K562 (cell line): Measurements from ENCODE around the gene PHPT1. TPM values are rescaled to one million over a fixed set of nuclear protein-coding genes. Genes with fewer than 3 reads are reported as not detected.

Experiments
- ATAC-seq: fragments of 200-7000 bp; cut with Tn5 transposase; 3 replicates; pipeline ENCODE4 v1.9.1; 2020; ENCODE audit warnings: moderate library complexity
- BruUV-seq: library from RNA; stranded (reverse); fragments of 400-500 nt; replicated peaks from 2 replicates; lab custom pipeline; 2021; lab: Mats Ljungman, UMichigan
- CTCF ChIA-PET: fragments of 300-600 bp; formaldehyde crosslinking; extraction: SDS; loops from one replicate; lab custom pipeline; 2021; ENCODE audit warnings: low intra/inter-chr PET ratio; lab: Yijun Ruan, JAX
- POLR2A ChIA-PET: fragments of 300-600, 350-650 bp; sonication (Branson Sonifier 250); formaldehyde crosslinking; extraction: SDS; loops from one replicate; lab custom pipeline; 2021; ENCODE audit warnings: antibody characterized with exemption, inconsistent platforms; lab: Yijun Ruan, JAX
- DNase-seq, 4 experiments: peaks; one replicate each; pipeline versions ENCODE4 v3.0.0 to v3.0.0-alpha.2; 2011 to 2018; ENCODE audit warnings: low spot score in 3 of 4, mixed read lengths in 3 of 4; ENCODE audit errors: extremely low read depth in 1 of 4
- FAIRE-seq: peaks from 2 replicates; lab custom pipeline; 2011; peaks lifted over from hg19 to GRCh38; lab: Jason Lieb, UNC
- H2AFZ ChIP-seq: 2 replicates; pipeline ENCODE4 v1.6.0; 2011; ENCODE audit warnings: low read depth, low read length, control low read depth, inconsistent platforms
- H3K27ac ChIP-seq: fragments of 200-600 bp; 3 replicates; pipeline ENCODE4 v1.8.0; 2011; ENCODE audit warnings: low read depth, mild to moderate bottlenecking, control low read depth, inconsistent platforms, low read length, moderate library complexity, mixed read lengths; ENCODE audit errors: extremely low read depth
- H3K27me3 ChIP-seq, 2 experiments: fragments of 300-600 bp in 1 of 2; 2 replicates in 1 of 2; 3 replicates in 1 of 2; pipeline versions ENCODE4 v1.6.0 to v1.8.0; 2011; ENCODE audit warnings: inconsistent platforms in 2 of 2, low read length in 2 of 2, mild to moderate bottlenecking in 1 of 2, mixed read lengths in 1 of 2, moderate library complexity in 1 of 2; ENCODE audit not compliant: control insufficient read depth in 2 of 2, insufficient read depth in 2 of 2
- H3K36me3 ChIP-seq: fragments of 300-600 bp; 3 replicates; pipeline ENCODE4 v1.8.0; 2011; ENCODE audit warnings: mild to moderate bottlenecking, low read length, inconsistent platforms; ENCODE audit not compliant: control insufficient read depth, insufficient read depth
- H3K4me1 ChIP-seq, 2 experiments: fragments of 200-600 bp in 1 of 2; replicated peaks in 1 of 2; 2 replicates in 1 of 2; 3 replicates in 1 of 2; pipeline versions ENCODE4 v1.5.1 to v1.8.0; 2011; ENCODE audit warnings: inconsistent platforms in 2 of 2, low read length in 2 of 2, mild to moderate bottlenecking in 1 of 2, mixed read lengths in 1 of 2, moderate library complexity in 1 of 2; ENCODE audit not compliant: control insufficient read depth in 2 of 2, insufficient read depth in 2 of 2
- H3K4me2 ChIP-seq: 2 replicates; pipeline ENCODE4 v1.6.1; 2011; ENCODE audit warnings: low read length, control low read depth, inconsistent platforms, mixed read lengths; ENCODE audit not compliant: insufficient read depth
- H3K4me3 ChIP-seq: fragments of 200-600 bp; sonication (generic), shearing (Covaris generic); 2 replicates; pipeline ENCODE4 v1.5.1; 2016; ENCODE audit warnings: control low read depth, inconsistent platforms
- H3K79me2 ChIP-seq: fragments of 200-600 bp; 3 replicates; pipeline ENCODE4 v1.8.0; 2011; ENCODE audit warnings: low read length, inconsistent platforms; ENCODE audit not compliant: control insufficient read depth, insufficient read depth
- H3K9ac ChIP-seq, 2 experiments: 2 replicates each; pipeline versions ENCODE4 v1.6.0 to v1.6.1; 2011; ENCODE audit warnings: low read depth in 2 of 2, low read length in 2 of 2, control low read depth in 1 of 2, inconsistent platforms in 1 of 2, mild to moderate bottlenecking in 1 of 2, mixed read lengths in 1 of 2; ENCODE audit not compliant: insufficient read depth in 1 of 2
- H3K9me1 ChIP-seq: one replicate; pipeline ENCODE4 v1.6.0; 2011; ENCODE audit warnings: inconsistent platforms, mild to moderate bottlenecking, low read length, moderate library complexity; ENCODE audit not compliant: control insufficient read depth, insufficient read depth
- H3K9me3 ChIP-seq: replicated peaks from 2 replicates; pipeline ENCODE4 v1.5.1; 2011; ENCODE audit warnings: low read depth, low read length, inconsistent platforms; ENCODE audit not compliant: control insufficient read depth, insufficient read depth
- H4K20me1 ChIP-seq: replicated peaks from 2 replicates; pipeline ENCODE4 v1.6.1; 2011; ENCODE audit warnings: low read length, inconsistent platforms, mixed read lengths; ENCODE audit not compliant: control insufficient read depth, insufficient read depth
- ATF1 ChIP-seq, 2 experiments: fragments of 450-650 bp in 1 of 2; IDR thresholded peaks; 2 replicates each; pipeline ENCODE4 v1.6.1; 2016; ENCODE audit warnings: missing compliant biosample characterization in 1 of 2, missing genetic modification characterization in 1 of 2
- CBX2 ChIP-seq: fragments of 200-600 bp; sonication (generic); IDR thresholded peaks from one replicate; pipeline ENCODE4 v1.6.1; 2012; ENCODE audit warnings: mild to moderate bottlenecking, low read length, inconsistent platforms; ENCODE audit not compliant: insufficient read depth, poor library complexity, severe bottlenecking
- DIDO1 ChIP-seq: fragments of 450-650 bp; IDR thresholded peaks from 2 replicates; pipeline ENCODE4 v1.6.1; 2016; ENCODE audit warnings: low read depth, missing biosample characterization, missing genetic modification characterization
- JUN ChIP-seq, 2 experiments: sonication (generic) in 1 of 2; formaldehyde crosslinking in 1 of 2; IDR thresholded peaks; 2 replicates each; pipeline versions ENCODE4 v1.6.1 to v1.8.0; 2012 to 2022; ENCODE audit warnings: borderline replicate concordance in 2 of 2, mild to moderate bottlenecking in 2 of 2, improper control_type of control experiment in 1 of 2, low read depth in 1 of 2, low read length in 1 of 2, missing genetic modification reagents in 1 of 2
- MIER1 ChIP-seq: fragments of 450-650 bp; IDR thresholded peaks from 2 replicates; pipeline ENCODE4 v1.6.1; 2016; ENCODE audit warnings: antibody characterized with exemption, mild to moderate bottlenecking, low read depth
- NFRKB ChIP-seq: fragments of 450-650 bp; IDR thresholded peaks from 2 replicates; pipeline ENCODE4 v1.6.1; 2016; ENCODE audit warnings: low read depth
- NR4A1 ChIP-seq, 2 experiments: fragments of 250-450 bp in 1 of 2; fragments of 450-650 bp in 1 of 2; sonication (Bioruptor Pico) in 1 of 2; IDR thresholded peaks; 2 replicates each; pipeline versions ENCODE4 v1.4.0 to v1.6.1; 2016 to 2020; ENCODE audit warnings: mild to moderate bottlenecking in 2 of 2, missing compliant biosample characterization in 1 of 2, missing genetic modification characterization in 1 of 2, moderate library complexity in 1 of 2
- PTTG1 ChIP-seq: fragments of 450-650 bp; IDR thresholded peaks from 2 replicates; pipeline ENCODE4 v1.6.1; 2016; ENCODE audit warnings: low read depth, mild to moderate bottlenecking, missing genetic modification characterization, missing compliant biosample characterization
- RAD51 ChIP-seq: fragments of 450-650 bp; IDR thresholded peaks from 2 replicates; pipeline ENCODE4 v1.7.1; 2016; ENCODE audit warnings: low read depth, mild to moderate bottlenecking, borderline replicate concordance
- SIN3B ChIP-seq: fragments of 450-650 bp; IDR thresholded peaks from 2 replicates; pipeline ENCODE4 v1.6.1; 2017; ENCODE audit warnings: low read depth, mild to moderate bottlenecking, moderate library complexity
- SOX6 ChIP-seq: fragments of 450-650 bp; IDR thresholded peaks from 2 replicates; pipeline ENCODE4 v1.6.1; 2014; ENCODE audit warnings: mild to moderate bottlenecking
- SREBF1 ChIP-seq: fragments of 150-350 bp; IDR thresholded peaks from 2 replicates; pipeline ENCODE4 v1.6.1; 2014; ENCODE audit warnings: antibody characterized with exemption, low read depth, low read length, borderline replicate concordance
- ZEB2 ChIP-seq: fragments of 450-650 bp; IDR thresholded peaks from 2 replicates; pipeline ENCODE4 v1.6.1; 2016
- ZNF232 ChIP-seq: sonication (generic); formaldehyde crosslinking; IDR thresholded peaks from 2 replicates; pipeline ENCODE4 v1.8.0; 2022; ENCODE audit warnings: mild to moderate bottlenecking, missing genetic modification reagents
- ZNF282 ChIP-seq: sonication (generic); formaldehyde crosslinking; IDR thresholded peaks from 2 replicates; pipeline ENCODE4 v1.8.1; 2023; ENCODE audit warnings: missing genetic modification reagents
- ZNF77 ChIP-seq: fragments of 250-450 bp; sonication (Bioruptor Pico); IDR thresholded peaks from 2 replicates; pipeline ENCODE4 v1.5.0; 2020
- WGBS: fragments of 100-300 bp; shearing (Covaris generic); methylation state at CpG from one replicate; pipeline ENCODE4 v1.1.6; 2016; ENCODE audit warnings: low coverage, mixed read lengths; ENCODE audit not compliant: insufficient coverage; ENCODE audit errors: missing lambda C conversion rate; 5-methylcytosine and 5-hydroxymethylcytosine counted together
- in situ Hi-C: fragments of 300-500 bp; cut with MboI; formaldehyde crosslinking; loops from 4 replicates; pipeline ENCODE4 v1.15.0; 2018; ENCODE audit warnings: inconsistent platforms, mixed read lengths
- intact Hi-C: fragments of 100-400 bp; cut with micrococcal nuclease; formaldehyde crosslinking; loops from 2 replicates; pipeline ENCODE4 v1.14.2; 2022
- polyA plus RNA-seq, 8 experiments: library from polyadenylated mRNA; depleted of rRNA in 4 of 8; stranded (reverse) in 5 of 8; unstranded in 3 of 8; fragments of >200 nt; fragmentation: Nextera tagmentation in 2 of 8; fragmentation: Illumina TruSeq in 1 of 8; extraction: Ambion mirVana in 2 of 8; extraction: Trizol in 1 of 8; gene quantifications; 2 replicates each; pipeline versions ENCODE4 v1.2.1 to v1.2.3, GENCODE V29; 2011 to 2014; ENCODE audit warnings: inconsistent platforms in 1 of 8, missing spikeins in 1 of 8
- total RNA-seq, 7 experiments: library from RNA; depleted of rRNA in 6 of 7; stranded (reverse); fragments of >200 nt in 6 of 7; fragmentation: Illumina TruSeq in 2 of 7; extraction: Trizol in 2 of 7; gene quantifications; 2 replicates each; pipeline versions ENCODE4 v1.2.1 to v1.2.3, GENCODE V29; 2011 to 2021; ENCODE audit warnings: low replicate concordance in 1 of 7
- TF ChIP-seq, protein P1 (sequence below): fragments of 200-800 bp; sonication (Bioruptor generic); IDR thresholded peaks from 2 replicates; pipeline ENCODE4 v1.6.1; 2017; ENCODE audit warnings: missing genetic modification characterization, missing compliant biosample characterization

Gene PHPT1
- total and polyA plus RNA-seq, 9 of the 15 experiments (the other 6 are each of a cell fraction or from before 2014, with no cell fraction given): 20.9 to 166 (median 129) TPM

DNA sequence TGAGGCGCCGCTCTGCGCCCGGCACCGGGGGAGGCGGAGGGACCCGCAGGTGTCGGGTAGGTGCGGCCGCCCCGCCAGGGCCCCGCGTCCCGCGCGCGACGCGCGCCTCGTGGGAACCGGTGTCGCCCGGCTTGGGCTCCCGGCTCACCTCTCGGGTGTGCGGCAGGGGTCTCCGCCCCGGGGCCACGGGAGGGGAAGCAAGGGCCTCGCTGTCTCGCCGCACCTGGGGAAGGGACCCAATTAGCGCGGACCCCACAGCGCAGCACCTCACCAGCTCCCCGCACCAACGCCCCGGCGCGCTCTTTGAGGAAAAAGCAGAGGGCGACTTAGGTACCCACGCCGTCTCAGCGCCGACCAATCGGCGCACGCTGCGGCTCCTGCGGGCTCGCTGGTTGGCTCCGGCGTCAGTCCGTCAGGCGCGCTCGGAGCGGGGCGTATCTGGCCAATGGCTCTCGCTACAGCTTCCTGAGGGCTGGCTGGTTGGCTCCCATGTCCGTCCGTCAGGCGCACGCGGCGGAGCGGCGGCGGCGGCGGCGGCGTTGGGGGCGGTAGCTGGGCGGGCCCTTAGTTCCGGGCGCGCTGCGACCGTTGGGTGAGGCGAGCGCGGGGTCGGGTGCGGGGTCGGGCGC is 36.9 kb downstream of the PHPT1 start, which contains the start of gene TRAF2:
TRAF2 (plus strand) TSS at position 567 of the 629 bp plus-strand sequence. CDS start 12,225 bp downstream, outside the sequence.
- BruUV-seq: no TSS peak
- peak; percentile 97 for ATAC-seq
- peak within 1 kb of the TSS; percentile 88 to 98 for H3K9ac ChIP-seq
- peak within 1 kb of the TSS; percentile 88 for H3K27ac ChIP-seq
- H3K79me2 ChIP-seq: peaks cover 61% of the 10 kb centered on the region
- peaks cover 27 to 69% of the 10 kb centered on the region in 2 experiments for H3K4me1 ChIP-seq
- DNase-seq: peak; percentile 99 to 100 (median 100)
- peaks cover 2% of the 10 kb centered on the region for H3K9me1 ChIP-seq
- in situ Hi-C loops: no loop called here
- peaks cover 32% of the 10 kb centered on the region; the same call in 2 of the 3 replicates for H3K36me3 ChIP-seq
- peak within 1 kb of the TSS; percentile 84 for H3K4me2 ChIP-seq
- peak within 1 kb of the TSS; percentile 92 for H3K4me3 ChIP-seq
- FAIRE-seq: peak; percentile 91
- H3K9me3 ChIP-seq: no peaks in the 10 kb centered on the region; the same call in 1 of the 2 replicates
- intact Hi-C loops: loop anchor here (1.0 kb wide), 1 partner anchor 37 kb away; the partner anchor contains the start of gene PHPT1
- H3K27me3 ChIP-seq: no peaks in the 10 kb centered on the region
- 0 out of 2 replicates have a peak, but pooled peaks cover 9% of the 10 kb centered on the region for H4K20me1 ChIP-seq
- POLR2A ChIA-PET: interaction anchor here (0.7 to 2.3 kb wide), 5 partner anchors 11 to 387 kb away, joined by 3 to 9 read pairs (median 4); no protein-coding TSS in a partner anchor
- CTCF ChIA-PET: interaction anchor here (0.6 to 0.7 kb wide), 2 partner anchors 37 to 197 kb away, joined by 3 read pairs; partner anchors contain the start of gene PHPT1
- under 1% methylated on average over 50 of the region's 88 CpGs for WGBS
- peak within 1 kb of the TSS; percentile 91 for H2AFZ ChIP-seq
- TF ChIP-seq CBX2 (no peak), ZNF232 (CRISPR knock-in tag) (no peak), MIER1 (no peak), DIDO1 (tag) (no peak), NFRKB (no peak), ATF1 (CRISPR knock-in tag; IDR thresholded peaks at IDR 0.05) (peak; percentile 62), ATF1 (tag; IDR thresholded peaks at IDR 0.05) (peak; percentile 94), ZNF77 (CRISPR knock-in tag) (no peak), SREBF1 (no peak), JUN (IDR thresholded peaks at IDR 0.05; ENCODE audit: borderline replicate concordance, low read depth, low read length) (no peak), JUN (CRISPR knock-in tag; IDR thresholded peaks at IDR 0.05; ENCODE audit: borderline replicate concordance) (no peak), ZEB2 (no peak), ZNF282 (CRISPR knock-in tag) (no peak), PTTG1 (tag) (no peak), RAD51 (no peak), NR4A1 (CRISPR knock-in tag; IDR thresholded peaks at IDR 0.05) (peak; percentile 50; the same call in 1 of the 2 replicates), NR4A1 (tag; IDR thresholded peaks at IDR 0.05) (peak; percentile 70; the same call in 1 of the 2 replicates), SOX6 (no peak), SIN3B (peak; percentile 64; the same call in 1 of the 2 replicates)
- TF ChIP-seq, protein P1, sequence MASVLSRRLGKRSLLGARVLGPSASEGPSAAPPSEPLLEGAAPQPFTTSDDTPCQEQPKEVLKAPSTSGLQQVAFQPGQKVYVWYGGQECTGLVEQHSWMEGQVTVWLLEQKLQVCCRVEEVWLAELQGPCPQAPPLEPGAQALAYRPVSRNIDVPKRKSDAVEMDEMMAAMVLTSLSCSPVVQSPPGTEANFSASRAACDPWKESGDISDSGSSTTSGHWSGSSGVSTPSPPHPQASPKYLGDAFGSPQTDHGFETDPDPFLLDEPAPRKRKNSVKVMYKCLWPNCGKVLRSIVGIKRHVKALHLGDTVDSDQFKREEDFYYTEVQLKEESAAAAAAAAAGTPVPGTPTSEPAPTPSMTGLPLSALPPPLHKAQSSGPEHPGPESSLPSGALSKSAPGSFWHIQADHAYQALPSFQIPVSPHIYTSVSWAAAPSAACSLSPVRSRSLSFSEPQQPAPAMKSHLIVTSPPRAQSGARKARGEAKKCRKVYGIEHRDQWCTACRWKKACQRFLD: no peak
